Fibroblast of the aortic adventitia (primary cell): ENCODE results near the gene PHF21A. TPM values are rescaled to one million over a fixed set of nuclear protein-coding genes. Genes with fewer than 3 reads are reported as not detected.
"Not testable (repeated sequence)": the region's sequence is repeated elsewhere in the genome, so short reads cannot be mapped to it uniquely, and the experiment has no call there.

ENCODE experiments used
- DNase-seq: peaks from one replicate; pipeline ENCODE4 v3.0.0-alpha.2; 2010; ENCODE audit warnings: low read depth
- H3K4me3 ChIP-seq: 2 replicates; pipeline ENCODE4 v1.5.1; 2011; ENCODE audit warnings: low read depth, mild to moderate bottlenecking, control low read depth, low read length, moderate library complexity
- total RNA-seq: library from RNA; depleted of rRNA; stranded (reverse); fragments of >200 nt; gene quantifications from 2 replicates; pipeline ENCODE4 v1.2.3, GENCODE V29; 2012; ENCODE audit warnings: low replicate concordance
- TF ChIP-seq, protein P1 (sequence below): IDR thresholded peaks from 2 replicates; pipeline ENCODE4 v1.5.1; 2011; ENCODE audit warnings: mild to moderate bottlenecking, low read length, control low read depth, inconsistent platforms; ENCODE audit not compliant: insufficient read depth

The PHF21A gene
- total RNA-seq, 1 donor = 22.5 TPM

DNA sequence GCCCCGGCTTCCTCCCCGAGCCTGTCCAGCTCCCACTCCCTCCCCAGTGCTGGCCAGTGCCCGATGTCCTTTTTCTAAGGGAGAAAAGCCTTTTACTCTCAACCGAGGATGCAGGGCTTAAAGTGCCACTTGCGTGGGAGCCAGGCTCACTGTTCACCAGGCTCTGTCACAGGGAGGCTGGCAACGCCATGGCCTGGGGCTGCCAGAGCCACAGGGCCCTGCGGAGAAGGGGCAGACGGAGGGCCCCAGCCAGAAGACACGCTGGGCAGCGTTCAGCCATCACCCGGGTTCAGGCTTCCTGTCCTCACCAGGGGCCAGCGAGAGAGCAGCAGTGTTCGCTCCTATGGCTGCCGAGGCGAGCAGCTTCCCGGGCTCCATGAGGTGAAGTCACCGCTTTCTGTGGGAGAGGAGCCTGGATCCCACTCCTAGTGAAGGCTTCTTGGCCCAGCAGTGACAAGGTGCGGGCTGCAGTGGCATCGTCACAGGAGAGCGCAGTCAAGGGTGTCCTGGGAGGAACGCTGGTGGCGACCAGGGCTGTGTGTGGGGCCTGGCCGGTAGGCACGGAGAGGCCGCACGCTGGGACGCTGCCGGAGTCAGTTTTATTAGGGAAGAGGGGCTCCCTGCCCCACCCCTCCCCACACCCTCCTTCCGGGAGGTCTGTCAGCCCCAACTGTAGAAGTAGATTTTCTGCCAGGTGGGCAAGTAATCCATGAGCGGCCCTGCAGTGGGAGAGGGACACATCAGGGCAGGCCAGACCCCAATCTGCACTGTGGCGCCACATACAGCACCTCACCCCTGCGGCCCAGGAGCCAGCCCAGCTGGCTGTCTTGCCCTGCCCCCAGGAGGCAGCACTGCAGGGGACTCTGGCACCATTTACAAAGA is 211.4 kb downstream of the PHF21A start:
- H3K4me3 ChIP-seq = no peak overlapping the region
- DNase-seq = no peak
- TF ChIP-seq, protein P1, sequence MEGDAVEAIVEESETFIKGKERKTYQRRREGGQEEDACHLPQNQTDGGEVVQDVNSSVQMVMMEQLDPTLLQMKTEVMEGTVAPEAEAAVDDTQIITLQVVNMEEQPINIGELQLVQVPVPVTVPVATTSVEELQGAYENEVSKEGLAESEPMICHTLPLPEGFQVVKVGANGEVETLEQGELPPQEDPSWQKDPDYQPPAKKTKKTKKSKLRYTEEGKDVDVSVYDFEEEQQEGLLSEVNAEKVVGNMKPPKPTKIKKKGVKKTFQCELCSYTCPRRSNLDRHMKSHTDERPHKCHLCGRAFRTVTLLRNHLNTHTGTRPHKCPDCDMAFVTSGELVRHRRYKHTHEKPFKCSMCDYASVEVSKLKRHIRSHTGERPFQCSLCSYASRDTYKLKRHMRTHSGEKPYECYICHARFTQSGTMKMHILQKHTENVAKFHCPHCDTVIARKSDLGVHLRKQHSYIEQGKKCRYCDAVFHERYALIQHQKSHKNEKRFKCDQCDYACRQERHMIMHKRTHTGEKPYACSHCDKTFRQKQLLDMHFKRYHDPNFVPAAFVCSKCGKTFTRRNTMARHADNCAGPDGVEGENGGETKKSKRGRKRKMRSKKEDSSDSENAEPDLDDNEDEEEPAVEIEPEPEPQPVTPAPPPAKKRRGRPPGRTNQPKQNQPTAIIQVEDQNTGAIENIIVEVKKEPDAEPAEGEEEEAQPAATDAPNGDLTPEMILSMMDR = no peak

DNA sequence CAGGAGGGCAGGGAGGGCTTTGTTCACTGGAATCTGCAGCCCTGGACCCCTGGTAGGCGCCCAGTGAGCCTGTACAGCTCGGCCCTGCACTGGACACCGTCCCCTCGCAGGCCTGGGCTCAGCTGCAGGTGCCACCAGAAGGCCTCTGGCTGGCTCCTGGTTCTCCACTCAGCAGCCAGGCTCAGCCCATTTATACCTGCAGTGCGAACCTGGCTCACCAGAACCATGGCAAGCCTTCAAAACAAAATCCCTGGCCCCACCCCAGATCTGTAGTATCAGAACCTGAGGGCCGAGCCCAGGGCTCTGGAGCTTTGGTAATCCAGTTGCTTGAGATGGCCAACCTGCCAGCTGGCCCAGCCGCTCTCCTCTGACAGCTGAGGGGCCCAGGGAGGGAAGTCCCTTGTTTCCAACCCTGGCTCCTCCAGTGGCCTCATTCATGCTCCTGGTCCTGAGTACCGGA is 213.3 kb downstream of the PHF21A start:
- no peak for DNase-seq
- H3K4me3 ChIP-seq = no peak overlapping the region
- TF ChIP-seq, protein P1 = no peak

DNA sequence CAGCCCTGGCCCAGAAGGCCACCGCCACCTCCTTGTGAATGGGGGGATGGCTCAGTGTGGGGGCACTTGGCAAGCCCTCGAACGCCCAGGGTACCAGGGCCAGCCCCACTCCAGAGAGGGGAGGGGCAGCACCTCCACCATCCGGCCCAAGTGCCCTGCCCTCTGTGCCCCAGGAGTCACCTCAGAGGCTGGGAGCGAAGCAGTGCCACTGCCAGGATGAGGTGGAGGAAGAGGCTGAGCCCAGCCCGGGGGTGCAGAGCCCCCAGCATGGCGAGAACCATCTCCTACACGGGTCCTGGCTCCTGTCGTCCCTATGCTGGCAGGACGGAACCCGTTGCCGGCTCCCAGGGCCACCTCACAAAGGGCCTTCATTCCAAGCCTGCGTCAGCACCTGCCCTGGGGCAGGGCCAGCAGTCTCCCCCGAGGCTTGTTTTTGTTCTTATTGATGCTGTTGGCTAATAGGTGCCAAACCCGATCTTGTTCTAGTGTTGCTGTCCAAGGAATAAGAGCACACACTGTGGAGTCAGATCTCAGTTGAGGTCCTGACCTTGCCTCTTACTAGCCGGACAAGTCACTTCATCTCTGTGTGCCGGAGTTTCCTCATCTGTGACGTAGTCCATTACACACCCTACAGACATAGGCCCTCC is 214.2 kb downstream of the PHF21A start, which contains the start of gene FREY1:
Gene FREY1, minus strand, starts transcription at position 307 of the 647 bp plus-strand sequence. Its CDS starts 26 bp downstream, at position 281.
- TF ChIP-seq, protein P1 = no peak
- no peak within 1 kb of the TSS for H3K4me3 ChIP-seq
- no peak for DNase-seq

DNA sequence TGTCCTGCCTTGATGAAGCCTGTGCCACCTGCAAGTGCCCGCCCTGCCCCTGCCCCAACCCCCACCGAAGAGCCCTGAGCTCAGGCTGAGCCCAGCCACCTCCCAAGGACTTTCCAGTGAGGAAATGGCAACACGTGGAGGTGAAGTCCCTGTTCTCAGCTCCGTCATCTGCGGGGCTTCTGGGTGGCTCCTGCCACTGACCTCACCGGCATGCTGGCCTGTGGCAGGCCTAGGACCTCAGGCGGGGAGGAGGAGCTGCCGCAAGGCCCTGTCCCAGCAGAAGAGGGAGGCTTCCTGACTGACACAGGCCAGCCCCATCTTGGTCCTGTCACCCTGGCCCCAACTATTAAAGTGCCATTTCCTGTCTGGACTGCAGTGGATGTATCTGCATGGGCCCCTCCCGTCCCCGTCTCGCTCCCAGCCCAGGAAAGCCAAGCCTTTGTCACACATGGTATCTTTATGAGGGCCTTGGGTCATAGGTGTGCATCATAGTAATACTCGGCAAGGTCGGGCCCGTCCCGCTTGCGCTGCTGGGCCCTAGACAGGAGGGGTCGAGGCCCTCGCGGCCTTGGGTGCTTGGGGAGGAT is 215.1 kb downstream of the PHF21A start:
- TF ChIP-seq, protein P1 = no peak
- H3K4me3 ChIP-seq = no peak overlapping the region
- no peak for DNase-seq

DNA sequence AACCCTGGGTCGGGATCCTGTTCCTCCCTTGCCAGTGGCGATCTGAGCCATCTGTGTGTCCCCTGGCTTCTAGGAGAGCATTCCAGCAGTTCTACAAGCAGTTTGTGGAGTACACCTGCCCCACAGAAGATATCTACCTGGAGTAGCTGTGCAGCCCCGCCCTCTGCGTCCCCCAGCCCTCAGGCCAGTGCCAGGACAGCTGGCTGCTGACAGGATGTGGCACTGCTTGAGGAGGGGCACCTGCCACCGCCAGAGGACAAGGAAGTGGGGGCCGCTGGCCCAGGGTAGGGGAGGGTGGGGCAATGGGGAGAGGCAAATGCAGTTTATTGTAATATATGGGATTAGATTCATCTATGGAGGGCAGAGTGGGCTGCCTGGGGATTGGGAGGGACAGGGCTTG is 215.7 kb downstream of the PHF21A start:
- DNase-seq, H3K4me3 ChIP-seq: not testable (repeated sequence)

DNA sequence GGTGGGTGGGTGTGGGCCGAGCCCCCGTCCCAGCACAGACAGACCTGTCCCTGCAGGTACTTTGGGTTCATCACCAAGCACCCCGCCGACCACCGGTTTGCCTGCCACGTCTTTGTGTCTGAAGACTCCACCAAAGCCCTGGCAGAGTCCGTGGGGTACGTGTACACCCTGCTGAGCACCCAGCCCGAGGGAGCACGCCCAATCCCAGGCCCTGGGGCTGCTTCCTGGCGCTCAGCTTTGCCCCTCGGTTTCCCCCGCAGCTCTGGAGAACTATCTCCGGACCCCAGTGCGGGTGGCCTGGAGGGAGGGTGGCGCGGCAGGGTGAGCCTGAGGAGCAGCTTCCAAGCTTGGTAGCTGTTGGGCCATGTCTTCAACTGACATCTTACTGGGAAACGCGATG is 216.2 kb downstream of the PHF21A start:
- no peak for DNase-seq
- TF ChIP-seq, protein P1 = no peak
- H3K4me3 ChIP-seq = no peak overlapping the region

DNA sequence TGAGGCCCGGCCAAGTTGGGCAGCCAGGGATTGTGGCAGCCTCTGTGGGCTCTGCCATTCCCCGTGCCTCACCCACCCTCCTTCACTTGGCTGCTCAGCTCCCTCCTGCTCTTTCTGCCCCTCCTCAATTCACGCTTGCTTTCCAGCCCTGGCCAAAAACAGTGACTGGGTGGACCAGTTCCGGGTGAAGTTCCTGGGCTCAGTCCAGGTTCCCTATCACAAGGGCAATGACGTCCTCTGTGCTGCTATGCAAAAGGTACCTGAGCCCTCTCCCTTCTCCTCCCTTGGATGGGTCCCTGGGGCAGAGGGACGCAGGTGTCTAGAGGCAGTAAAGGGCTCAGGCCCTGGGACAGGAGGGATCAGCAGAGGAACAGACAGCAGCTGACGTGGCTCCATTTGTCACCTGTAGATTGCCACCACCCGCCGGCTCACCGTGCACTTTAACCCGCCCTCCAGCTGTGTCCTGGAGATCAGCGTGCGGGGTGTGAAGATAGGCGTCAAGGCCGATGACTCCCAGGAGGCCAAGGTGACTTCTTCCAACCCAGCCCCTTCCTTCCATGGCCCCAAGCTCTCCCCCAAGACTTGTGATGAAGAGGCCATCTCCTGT is 216.8 kb downstream of the PHF21A start:
- no peak for DNase-seq
- TF ChIP-seq, protein P1 = no peak
- H3K4me3 ChIP-seq = no peak overlapping the region
